ENCODE data around the gene IRF7. TPM values are rescaled to one million over a fixed set of nuclear protein-coding genes. Genes with fewer than 3 reads are reported as not detected.
A peak's percentile ranks its signal among the peaks of the same experiment; 100 is the strongest.

The IRF7 gene
- total RNA-seq (10 to 100 TPM; 38.8 to 50.4 TPM), polyA plus RNA-seq (ENCODE audit: insufficient read length in 6 of 6) (10 to 100 TPM in 5 of 6 donors, 1 to 10 TPM in 1; 9.8 to 14.7 (median 12.8) TPM)
- long read RNA-seq, donor 1, partial matches to known transcripts = 0 of 3 reads
- long read RNA-seq, donor 1, other reads (novel, unspliced or antisense) = 0 of 3 reads
- long read RNA-seq, donor 2, partial matches to known transcripts = 5 of 9 reads
- long read RNA-seq, donor 2, other reads (novel, unspliced or antisense) = 0 of 9 reads
- long read RNA-seq, donor 3, partial matches to known transcripts = 0 of 2 reads
- long read RNA-seq, donor 3, other reads (novel, unspliced or antisense) = 0 of 2 reads
- long read RNA-seq, donor 4, transcript IRF7-205 (11 exons, 1,974 nt) = major isoform, 7 of 23 reads
- long read RNA-seq, donor 4, partial matches to known transcripts = 4 of 23 reads
- long read RNA-seq, donor 4, other reads (novel, unspliced or antisense) = 9 of 23 reads
- long read RNA-seq, donor 5, partial matches to known transcripts = 0 of 3 reads
- long read RNA-seq, donor 5, other reads (novel, unspliced or antisense) = 0 of 3 reads
- long read RNA-seq, donor 6, partial matches to known transcripts = 0 of 4 reads
- long read RNA-seq, donor 6, other reads (novel, unspliced or antisense) = 0 of 4 reads
- long read RNA-seq, donor 7, partial matches to known transcripts = 0 of 1 reads
- long read RNA-seq, donor 7, other reads (novel, unspliced or antisense) = 0 of 1 reads
- long read RNA-seq, donor 8, partial matches to known transcripts = 0 of 3 reads
- long read RNA-seq, donor 8, other reads (novel, unspliced or antisense) = 0 of 3 reads
- long read RNA-seq, donor 9 = 0 reads
- long read RNA-seq, donor 10, transcript IRF7-205 (11 exons, 1,974 nt) = major isoform, 11 of 38 reads
- long read RNA-seq, donor 10, transcript IRF7-202 (10 exons, 1,807 nt) = minor isoform, 7 of 38 reads
- long read RNA-seq, donor 10, partial matches to known transcripts = 3 of 38 reads
- long read RNA-seq, donor 10, other reads (novel, unspliced or antisense) = 16 of 38 reads
- long read RNA-seq, donor 11, partial matches to known transcripts = 0 of 5 reads
- long read RNA-seq, donor 11, other reads (novel, unspliced or antisense) = 0 of 5 reads
- long read RNA-seq, donor 12, partial matches to known transcripts = 0 of 3 reads
- long read RNA-seq, donor 12, other reads (novel, unspliced or antisense) = 0 of 3 reads

GRCh38 chr11:615504-616319 is at the start of gene IRF7:
Gene IRF7 (minus strand): TSS chr11:615950. CDS start chr11:615364, 586 bp downstream.
- peak; percentile 91 for ATAC-seq
- peak within 1 kb of the TSS; percentile 88 to 97 for H3K27ac ChIP-seq
- peak; percentile 91 to 99 (median 95) for DNase-seq
- H3K9me3 ChIP-seq = no peaks in the 10 kb centered on the region
- TF ChIP-seq CTCF (IDR thresholded peaks at IDR 0.05) = no peak
- intact Hi-C loops (cut with DNase I) = no loop called here
- H3K4me1 ChIP-seq = peaks cover 14 to 51% of the 10 kb centered on the region in 2 donors
- H3K4me3 ChIP-seq = peak within 1 kb of the TSS; percentile 58 to 92
- H3K27me3 ChIP-seq = no peaks in the 10 kb centered on the region
- H3K36me3 ChIP-seq = peaks cover 0 to 46% of the 10 kb centered on the region in 2 donors

GRCh38 chr11:665062-665703 is 49.4 kb upstream of the IRF7 start:
- Histone ChIP-seq H3K36me3 (peaks cover 0 to 60% of the 10 kb centered on the region in 2 donors), H3K27me3 (no peaks in the 10 kb centered on the region), H3K9me3 (no peaks in the 10 kb centered on the region), H3K27ac (no peak overlapping the region), H3K4me1 (peaks cover 0 to 8% of the 10 kb centered on the region in 2 donors), H3K4me3 (no peak overlapping the region)
- no peak for TF ChIP-seq CTCF (IDR thresholded peaks at IDR 0.05)
- ATAC-seq (no peak), DNase-seq (peak in 2 of 4 donors; percentile 41 to 64)
- intact Hi-C loops (cut with DNase I) = no loop called here

GRCh38 chr11:662689-663274 is 47.0 kb upstream of the IRF7 start:
- no peak overlapping the region for H3K4me3 ChIP-seq
- no peak overlapping the region for H3K27ac ChIP-seq
- peak; percentile 48 to 81 for TF ChIP-seq CTCF (IDR thresholded peaks at IDR 0.05)
- no peaks in the 10 kb centered on the region for H3K27me3 ChIP-seq
- H3K9me3 ChIP-seq = no peaks in the 10 kb centered on the region
- intact Hi-C loops (cut with DNase I) = loop anchor here in 1 of 2 donors (5.0 kb wide), 1 partner anchor 65 kb away; no protein-coding TSS in a partner anchor
- peaks cover 0 to 8% of the 10 kb centered on the region in 2 donors for H3K4me1 ChIP-seq
- DNase-seq (peak in 2 of 4 donors; percentile 58 to 88), ATAC-seq (peak; percentile 89)
- peaks cover 0 to 65% of the 10 kb centered on the region in 2 donors for H3K36me3 ChIP-seq
